H9 (cell line): ENCODE results near the gene CALML5. TPM values are rescaled to one million over a fixed set of nuclear protein-coding genes. Genes with fewer than 3 reads are reported as not detected.

Source experiments
- DNase-seq: peaks from one replicate; pipeline ENCODE4 v3.0.0-alpha.2; 2017
- H2AFZ ChIP-seq: one replicate; pipeline ENCODE4 v1.6.1; 2013; ENCODE audit warnings: mild to moderate bottlenecking, low read length, control low read depth, moderate library complexity
- H2AK5ac ChIP-seq: 2 replicates; pipeline ENCODE4 v1.6.1; 2013; ENCODE audit warnings: low read length, control low read depth, mixed read lengths; ENCODE audit not compliant: insufficient read length
- H2BK120ac ChIP-seq: one replicate; pipeline ENCODE4 v1.6.1; 2013; ENCODE audit warnings: low read depth, mild to moderate bottlenecking, low read length, control low read depth, inconsistent platforms; ENCODE audit not compliant: poor library complexity, severe bottlenecking
- H2BK12ac ChIP-seq: 2 replicates; pipeline ENCODE4 v1.6.1; 2013; ENCODE audit warnings: low read length, control low read depth, mixed read lengths, low read depth; ENCODE audit not compliant: insufficient read length
- H2BK15ac ChIP-seq: 2 replicates; pipeline ENCODE4 v1.6.1; 2013; ENCODE audit warnings: low read depth, low read length, control low read depth
- H2BK20ac ChIP-seq: one replicate; pipeline ENCODE4 v1.6.1; 2013; ENCODE audit warnings: low read depth, mild to moderate bottlenecking, low read length, control low read depth, inconsistent platforms; ENCODE audit not compliant: poor library complexity, severe bottlenecking
- H2BK5ac ChIP-seq: 2 replicates; pipeline ENCODE4 v1.6.1; 2013; ENCODE audit warnings: low read length, control low read depth, mixed read lengths; ENCODE audit not compliant: insufficient read length
- H3K14ac ChIP-seq: 2 replicates; pipeline ENCODE4 v1.6.1; 2013; ENCODE audit warnings: low read length, control low read depth; ENCODE audit not compliant: insufficient read depth
- H3K18ac ChIP-seq: 2 replicates; pipeline ENCODE4 v1.6.1; 2013; ENCODE audit warnings: low read depth, mild to moderate bottlenecking, mixed read lengths, low read length, control low read depth; ENCODE audit not compliant: insufficient read length
- H3K23ac ChIP-seq: 2 replicates; pipeline ENCODE4 v1.6.1; 2013; ENCODE audit warnings: low read length, control low read depth, mixed read lengths, low read depth; ENCODE audit not compliant: insufficient read length
- H3K23me2 ChIP-seq: 2 replicates; pipeline ENCODE4 v1.6.1; 2013; ENCODE audit warnings: low read depth, mild to moderate bottlenecking, mixed read lengths, low read length, control low read depth; ENCODE audit not compliant: insufficient read length, poor library complexity, severe bottlenecking
- H3K27ac ChIP-seq: 2 replicates; pipeline ENCODE4 v1.5.1; 2013; ENCODE audit warnings: low read length, control low read depth, mixed read lengths, low read depth; ENCODE audit not compliant: insufficient read length
- H3K27me3 ChIP-seq: 2 replicates; pipeline ENCODE4 v1.6.1; 2013; ENCODE audit warnings: low read length, control low read depth, inconsistent platforms; ENCODE audit not compliant: insufficient read depth
- H3K4ac ChIP-seq: 2 replicates; pipeline ENCODE4 v1.6.1; 2013; ENCODE audit warnings: low read depth, mild to moderate bottlenecking, control low read depth, inconsistent platforms, low read length, moderate library complexity
- H3K4me1 ChIP-seq: 2 replicates; pipeline ENCODE4 v1.6.1; 2013; ENCODE audit warnings: low read length, control low read depth, inconsistent platforms; ENCODE audit not compliant: insufficient read depth
- H3K4me2 ChIP-seq: 2 replicates; pipeline ENCODE4 v1.6.1; 2013; ENCODE audit warnings: low read length, control low read depth, mixed read lengths; ENCODE audit not compliant: insufficient read length, insufficient read depth
- H3K56ac ChIP-seq: 2 replicates; pipeline ENCODE4 v1.6.1; 2013; ENCODE audit warnings: low read depth, mild to moderate bottlenecking, mixed read lengths, low read length, control low read depth; ENCODE audit not compliant: insufficient read length
- H3K79me1 ChIP-seq: 2 replicates; pipeline ENCODE4 v1.6.1; 2013; ENCODE audit warnings: low read depth, mild to moderate bottlenecking, moderate library complexity, low read length, control low read depth, inconsistent platforms; ENCODE audit not compliant: insufficient read depth, poor library complexity, severe bottlenecking
- H3K79me2 ChIP-seq: 2 replicates; pipeline ENCODE4 v1.6.1; 2013; ENCODE audit warnings: low read length, control low read depth, inconsistent platforms; ENCODE audit not compliant: insufficient read depth
- H3K9ac ChIP-seq: 2 replicates; pipeline ENCODE4 v1.6.1; 2013; ENCODE audit warnings: low read length, control low read depth, mixed read lengths; ENCODE audit not compliant: insufficient read length; ENCODE audit errors: extremely low read depth
- H3K9me3 ChIP-seq: one replicate; pipeline ENCODE4 v1.6.1; 2013; ENCODE audit warnings: low read depth, low read length, inconsistent platforms; ENCODE audit not compliant: control insufficient read depth
- H3T11ph ChIP-seq: one replicate; pipeline ENCODE4 v1.6.1; 2013; ENCODE audit warnings: mild to moderate bottlenecking, low read length, control low read depth, inconsistent platforms
- H4K20me1 ChIP-seq: one replicate; pipeline ENCODE4 v1.6.1; 2013; ENCODE audit not compliant: control insufficient read depth, insufficient read length, insufficient read depth
- H4K5ac ChIP-seq: 2 replicates; pipeline ENCODE4 v1.6.1; 2013; ENCODE audit warnings: low read depth, mild to moderate bottlenecking, mixed read lengths, low read length, control low read depth; ENCODE audit not compliant: insufficient read length
- H4K8ac ChIP-seq: replicated peaks from 2 replicates; pipeline ENCODE4 v1.6.1; 2013; ENCODE audit warnings: low read length, control low read depth, mixed read lengths, low read depth; ENCODE audit not compliant: insufficient read length
- H4K91ac ChIP-seq: 2 replicates; pipeline ENCODE4 v1.6.1; 2013; ENCODE audit warnings: low read depth, mild to moderate bottlenecking, moderate library complexity, mixed read lengths, low read length, control low read depth; ENCODE audit not compliant: insufficient read length
- H3K27ac Mint-ChIP-seq, 3 experiments: 2 replicates in 2 of 3; 3 replicates in 1 of 3; pipeline ENCODE4 v1.8.0; 2020 to 2021; ENCODE audit warnings: mixed read lengths in 3 of 3, mild to moderate bottlenecking in 1 of 3, moderate library complexity in 1 of 3
- H3K27me3 Mint-ChIP-seq: 2 replicates; pipeline ENCODE4 v1.8.0; 2021; ENCODE audit warnings: low read depth, mild to moderate bottlenecking, moderate library complexity, mixed read lengths
- H3K36me3 Mint-ChIP-seq, 3 experiments: 2 replicates in 2 of 3; 3 replicates in 1 of 3; pipeline ENCODE4 v1.8.0; 2020 to 2021; ENCODE audit warnings: low read depth in 3 of 3, mixed read lengths in 3 of 3; ENCODE audit not compliant: insufficient read depth in 1 of 3
- H3K4me1 Mint-ChIP-seq, 2 experiments: 2 replicates each; pipeline ENCODE4 v1.8.0; 2020; ENCODE audit warnings: mixed read lengths in 2 of 2
- H3K4me3 Mint-ChIP-seq, 2 experiments: 2 replicates in 1 of 2; 3 replicates in 1 of 2; pipeline ENCODE4 v1.8.0; 2020 to 2021; ENCODE audit warnings: mild to moderate bottlenecking in 2 of 2, mixed read lengths in 2 of 2, moderate library complexity in 1 of 2
- H3K9me3 Mint-ChIP-seq, 2 experiments: 2 replicates in 1 of 2; 3 replicates in 1 of 2; pipeline ENCODE4 v1.8.0; 2020; ENCODE audit warnings: mild to moderate bottlenecking in 2 of 2, mixed read lengths in 2 of 2, moderate library complexity in 1 of 2
- CTCF ChIP-seq: fragments of 200-600 bp; sonication (generic); conservative IDR thresholded peaks from 3 replicates; pipeline ENCODE4 v1.8.0; 2021; ENCODE audit warnings: antibody characterized with exemption, mild to moderate bottlenecking
- WGBS: extraction: QIAGEN DNeasy Blood & Tissue Kit; methylation state at CpG from one replicate; pipeline ENCODE4 v1.1.7; 2013; ENCODE audit warnings: missing lambda C conversion rate, low lambda C conversion rate, mixed read lengths; ENCODE audit not compliant: insufficient read length; ENCODE audit errors: extremely low coverage; 5-methylcytosine and 5-hydroxymethylcytosine counted together
- total RNA-seq: library from RNA; stranded (reverse); gene quantifications from 2 replicates; pipeline ENCODE4 v1.2.1, GENCODE V29; 2021

The CALML5 gene
- total RNA-seq, 1 experiment from 2014 or later, result not detected

GRCh38 chr10:5522913-5523560, 23.7 kb upstream of the CALML5 start:
- no peaks in the 10 kb centered on the region for H3K23me2 ChIP-seq
- TF ChIP-seq CTCF, result no peak
- H3K27ac Mint-ChIP-seq, result no peak overlapping the region
- no peak overlapping the region for H4K91ac ChIP-seq
- H3K23ac ChIP-seq, result no peak overlapping the region
- H2BK15ac ChIP-seq, result no peak overlapping the region
- no peak overlapping the region for H3K56ac ChIP-seq
- no CpG with 5 or more reads among the region's 7 CpGs for WGBS
- H3K4me1 Mint-ChIP-seq, result peaks cover 12 to 32% of the 10 kb centered on the region in 2 experiments
- H3K36me3 Mint-ChIP-seq, result peaks cover 5 to 20% (median 11%) of the 10 kb centered on the region in 3 experiments; a peak in 5 of 7 replicates
- H3K27ac ChIP-seq, result no peak overlapping the region
- no peak overlapping the region for H2BK5ac ChIP-seq
- no peaks in the 10 kb centered on the region for H3K27me3 ChIP-seq
- H3T11ph ChIP-seq, result no peak overlapping the region
- no peaks in the 10 kb centered on the region for H3K9me3 ChIP-seq
- H3K4ac ChIP-seq, result no peak overlapping the region
- no peak overlapping the region for H2BK120ac ChIP-seq
- peak; percentile 19 for DNase-seq
- no peak overlapping the region for H2AK5ac ChIP-seq
- no peak overlapping the region for H3K4me2 ChIP-seq
- H3K4me1 ChIP-seq, result no peaks in the 10 kb centered on the region
- H3K79me1 ChIP-seq, result no peaks in the 10 kb centered on the region
- no peak overlapping the region for H3K18ac ChIP-seq
- H4K8ac ChIP-seq, result no peak overlapping the region
- H3K79me2 ChIP-seq, result no peaks in the 10 kb centered on the region
- no peak overlapping the region for H2BK20ac ChIP-seq
- 0 out of 2 replicates have a peak, but pooled peaks cover 2% of the 10 kb centered on the region for H3K27me3 Mint-ChIP-seq
- H3K14ac ChIP-seq, result no peak overlapping the region
- H2BK12ac ChIP-seq, result no peak overlapping the region
- H4K20me1 ChIP-seq, result no peaks in the 10 kb centered on the region
- no peak overlapping the region for H3K4me3 Mint-ChIP-seq
- H3K9ac ChIP-seq, result no peak overlapping the region
- H2AFZ ChIP-seq, result no peak overlapping the region
- H3K9me3 Mint-ChIP-seq, result peaks cover 23 to 25% of the 10 kb centered on the region in 2 experiments
- H4K5ac ChIP-seq, result no peak overlapping the region
